Measurements from ENCODE around the gene TRPM2.

Gene TRPM2

DNA sequence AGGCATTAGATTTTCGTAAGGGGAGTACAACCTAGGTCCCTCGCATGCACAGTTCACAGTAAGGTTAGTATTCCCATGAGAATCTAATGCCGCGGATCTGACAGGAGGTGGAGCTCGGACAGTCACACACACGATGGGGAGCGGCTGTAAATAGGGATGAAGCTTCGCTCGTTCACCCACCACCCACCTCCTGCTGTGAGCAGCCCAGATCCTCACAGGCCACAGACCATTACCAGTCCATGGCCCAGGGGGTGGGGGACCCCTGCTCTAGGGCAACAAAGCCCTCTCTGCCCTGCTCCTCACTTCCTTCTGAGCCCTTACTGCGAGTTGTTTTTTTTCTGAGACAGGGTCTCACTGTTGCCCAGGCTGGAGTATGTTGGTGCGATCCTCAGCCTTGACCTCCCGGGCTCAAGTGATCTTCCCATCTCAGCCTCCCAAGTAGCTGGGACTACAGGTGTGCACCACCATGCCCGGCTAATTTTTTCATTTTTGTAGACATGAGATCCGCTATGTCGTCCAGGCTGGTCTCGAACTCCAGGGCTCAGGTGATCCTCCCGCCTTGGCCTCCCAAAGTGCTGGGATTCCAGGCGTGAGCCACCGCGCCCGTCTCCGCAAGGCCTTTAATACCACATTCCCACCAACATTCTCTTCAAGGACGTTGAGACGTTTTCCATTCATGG lies 21.3 kb downstream of the TRPM2 start:
- no peak for DNase-seq (ENCODE audit: low read depth in 2 of 2, low spot score in 1 of 2)

- no peak for DNase-seq (ENCODE audit: low read depth in 2 of 2, low spot score in 1 of 2)
Measured at GRCh38 chr21:44375281-44375651, 21.8 kb downstream of the TRPM2 start.

DNA sequence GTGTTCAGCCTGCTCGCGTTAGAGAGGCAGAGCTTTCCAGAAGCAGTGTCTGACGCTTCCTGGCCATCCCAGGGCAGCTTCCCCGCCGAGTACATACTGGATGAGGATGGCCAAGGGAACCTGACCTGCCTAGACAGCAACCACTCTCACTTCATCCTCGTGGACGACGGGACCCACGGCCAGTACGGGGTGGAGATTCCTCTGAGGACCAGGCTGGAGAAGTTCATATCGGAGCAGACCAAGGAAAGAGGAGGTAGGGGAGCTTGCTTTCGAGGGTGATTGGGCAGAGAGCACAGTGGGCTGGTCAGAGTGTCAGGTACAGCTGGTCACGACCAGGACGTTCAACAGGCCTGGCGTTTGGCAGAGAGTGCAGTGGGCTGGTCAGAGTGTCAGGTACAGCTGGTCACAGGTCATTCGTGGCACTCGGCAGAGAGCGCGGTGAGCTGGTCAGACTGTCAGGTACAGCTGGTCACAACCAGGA lies 22.4 kb downstream of the TRPM2 start:
- no peak for DNase-seq (ENCODE audit: low read depth in 2 of 2, low spot score in 1 of 2)

GRCh38 chr21:44376606-44377005 lies 23.2 kb downstream of the TRPM2 start:
- no peak for DNase-seq (ENCODE audit: low read depth in 2 of 2, low spot score in 1 of 2)

- DNase-seq (ENCODE audit: low read depth in 2 of 2, low spot score in 1 of 2), result no peak
Measured at GRCh38 chr21:44377201-44377921, 23.9 kb downstream of the TRPM2 start.

GRCh38 chr21:44377922-44378645 lies 24.7 kb downstream of the TRPM2 start:
- no peak for DNase-seq (ENCODE audit: low read depth in 2 of 2, low spot score in 1 of 2)

- DNase-seq (ENCODE audit: low read depth in 2 of 2, low spot score in 1 of 2), result no peak
Measured at GRCh38 chr21:44378646-44379514, 25.5 kb downstream of the TRPM2 start.

- no peak for DNase-seq (ENCODE audit: low read depth in 2 of 2, low spot score in 1 of 2)
Measured at GRCh38 chr21:44379515-44379848, 26.1 kb downstream of the TRPM2 start.

DNA sequence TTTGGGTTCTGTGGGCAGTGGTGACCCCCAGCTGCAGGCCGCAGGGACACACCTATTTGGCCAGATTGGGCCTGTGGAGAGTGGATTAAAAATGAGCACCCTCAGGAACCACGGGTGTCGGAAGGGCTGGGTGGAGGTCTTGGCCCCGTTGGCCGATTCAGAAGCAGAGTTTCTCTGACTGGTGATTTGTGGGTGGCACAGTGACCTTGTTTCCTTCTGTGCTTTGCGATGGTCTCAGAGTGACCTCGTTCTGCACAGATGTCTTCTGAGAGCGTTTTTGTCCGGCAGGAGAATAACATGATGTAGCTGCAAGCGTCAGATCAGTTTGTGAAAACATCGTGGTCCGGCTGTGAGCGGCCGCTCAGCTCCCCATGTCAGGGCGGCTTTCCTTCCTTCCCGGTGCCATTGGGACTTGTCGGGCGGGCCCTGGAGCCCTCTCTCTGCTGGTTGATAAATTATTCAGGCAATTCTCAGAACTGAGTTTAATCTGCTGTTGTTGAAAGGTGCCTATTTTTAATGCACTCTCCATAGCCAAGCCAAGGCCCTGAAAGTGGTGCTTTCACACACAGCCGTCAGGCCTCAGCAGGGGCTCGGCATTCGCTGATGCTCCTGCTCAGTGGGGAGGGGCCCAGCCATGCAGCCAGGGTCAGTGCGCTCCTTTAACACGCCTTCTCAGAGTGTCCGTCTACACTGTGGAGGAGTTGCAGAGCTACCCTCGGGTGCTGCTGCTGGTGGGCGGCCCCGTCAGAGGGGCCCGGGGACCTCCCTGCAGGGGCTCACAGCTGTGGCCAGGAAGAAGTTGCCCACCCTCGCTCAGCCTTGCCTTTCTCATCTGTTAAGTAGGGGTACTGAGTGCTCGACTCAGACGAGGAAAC lies 26.8 kb downstream of the TRPM2 start:
- no peak for DNase-seq (ENCODE audit: low read depth in 2 of 2, low spot score in 1 of 2)

DNA sequence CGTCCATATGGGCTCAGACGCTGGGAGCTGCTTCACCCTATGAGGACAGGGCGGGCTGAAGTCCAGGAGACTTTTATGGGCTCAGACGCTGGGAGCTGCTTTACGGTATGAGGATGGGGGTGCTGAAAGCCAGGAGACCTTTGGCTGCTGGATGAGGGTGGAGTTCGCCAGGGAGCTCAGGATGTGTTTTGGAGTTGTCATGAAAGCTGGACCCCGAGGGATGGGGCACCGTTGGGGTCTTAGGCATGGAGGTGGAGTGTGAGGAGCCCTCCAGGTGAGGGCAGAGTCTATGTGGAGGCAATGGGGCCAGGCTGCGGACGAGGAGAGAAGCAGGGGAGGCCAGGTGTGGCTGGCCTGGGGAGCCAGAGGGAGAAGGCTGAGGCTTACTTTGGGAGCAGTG lies 27.5 kb downstream of the TRPM2 start:
- DNase-seq (ENCODE audit: low read depth in 2 of 2, low spot score in 1 of 2), result no peak

DNA sequence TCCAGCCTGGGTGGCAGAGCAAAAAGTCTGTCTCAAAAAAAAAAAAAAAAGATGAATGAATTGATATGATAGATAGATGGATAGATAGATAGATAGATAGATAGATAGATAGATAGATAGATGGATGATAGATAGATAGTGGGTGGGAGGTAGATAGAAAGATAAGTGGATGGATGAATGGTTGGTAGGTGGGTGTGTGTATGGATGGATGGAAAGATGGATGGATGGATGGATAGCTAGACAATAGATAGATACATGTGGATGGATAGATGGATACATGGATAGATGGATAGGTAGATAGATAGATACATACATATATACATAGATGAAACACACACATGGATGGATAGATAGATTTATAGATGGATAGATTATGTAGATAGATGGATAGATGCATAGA lies 28.5 kb downstream of the TRPM2 start:
- no peak for DNase-seq (ENCODE audit: low read depth in 2 of 2, low spot score in 1 of 2)

- no peak for DNase-seq (ENCODE audit: low read depth in 2 of 2, low spot score in 1 of 2)
Measured at GRCh38 chr21:44382536-44382935, 29.1 kb downstream of the TRPM2 start.

DNA sequence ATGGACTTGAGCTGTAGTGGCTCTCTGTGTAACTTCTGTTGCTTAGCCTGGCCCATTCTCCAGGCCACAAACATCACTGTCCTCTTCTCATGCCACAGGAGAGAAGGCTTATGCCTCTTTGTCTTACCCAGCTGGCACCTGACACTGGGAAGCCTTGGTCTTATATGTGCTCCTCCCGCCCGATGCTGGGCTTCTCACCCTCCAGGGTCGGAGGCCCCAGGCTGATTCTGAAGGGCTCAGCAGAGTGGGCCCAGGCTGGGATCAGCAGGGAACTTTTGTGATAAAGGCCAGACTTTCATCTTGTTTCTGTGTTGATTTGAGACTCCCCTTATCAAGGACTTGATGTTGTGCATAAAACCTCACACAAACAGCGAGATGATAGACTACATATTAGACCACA lies 29.8 kb downstream of the TRPM2 start:
- DNase-seq (ENCODE audit: low read depth in 2 of 2, low spot score in 1 of 2), result no peak

GRCh38 chr21:44384968-44385367 lies 31.5 kb downstream of the TRPM2 start:
- DNase-seq (ENCODE audit: low read depth in 2 of 2, low spot score in 1 of 2), result no peak

DNA sequence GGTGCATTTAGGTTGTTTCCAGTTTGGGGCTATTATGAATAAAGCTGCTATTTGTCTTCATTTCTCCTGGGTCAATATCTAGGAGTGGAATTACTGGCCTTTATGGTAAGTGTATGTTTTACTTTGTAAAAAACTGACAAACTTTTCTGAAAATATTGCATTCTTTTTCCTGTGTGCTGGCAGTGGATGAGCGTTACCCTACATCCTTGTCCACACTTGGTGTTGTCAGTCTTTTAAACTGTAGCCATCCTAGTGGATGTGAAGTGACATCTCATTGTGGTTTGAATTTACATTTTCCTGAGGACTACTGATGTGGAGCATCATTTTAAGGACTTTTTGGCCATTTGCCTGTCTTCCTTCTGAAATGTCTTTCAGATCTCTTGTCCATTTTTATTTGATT lies 35.9 kb downstream of the TRPM2 start:
- DNase-seq (ENCODE audit: low read depth in 2 of 2, low spot score in 1 of 2), result no peak

- no peak for DNase-seq (ENCODE audit: low read depth in 2 of 2, low spot score in 1 of 2)
Measured at GRCh38 chr21:44390886-44391285, 37.5 kb downstream of the TRPM2 start.

- no peak for DNase-seq (ENCODE audit: low read depth in 2 of 2, low spot score in 1 of 2)
Measured at GRCh38 chr21:44391345-44392091, 38.1 kb downstream of the TRPM2 start.

DNA sequence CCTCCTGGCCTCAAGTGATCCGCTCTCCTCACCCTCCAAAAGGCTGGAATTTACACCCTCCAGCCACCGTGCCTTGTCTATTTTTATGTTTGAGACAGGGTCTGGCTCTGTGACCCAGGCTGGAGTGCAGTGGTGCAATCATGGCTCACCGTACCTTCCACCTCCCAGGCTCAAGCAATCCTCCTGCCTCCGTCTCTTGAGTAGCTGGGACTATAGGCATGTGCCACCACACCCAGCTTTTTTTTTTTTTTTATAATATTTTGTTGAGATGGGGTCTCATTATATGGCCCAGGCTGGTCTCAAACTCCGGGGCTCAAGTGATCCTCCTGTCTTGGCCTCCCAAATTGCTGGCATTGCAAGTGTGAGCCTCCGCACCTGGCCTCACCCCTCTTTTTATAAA lies 38.8 kb downstream of the TRPM2 start:
- DNase-seq (ENCODE audit: low read depth in 2 of 2, low spot score in 1 of 2), result no peak

DNA sequence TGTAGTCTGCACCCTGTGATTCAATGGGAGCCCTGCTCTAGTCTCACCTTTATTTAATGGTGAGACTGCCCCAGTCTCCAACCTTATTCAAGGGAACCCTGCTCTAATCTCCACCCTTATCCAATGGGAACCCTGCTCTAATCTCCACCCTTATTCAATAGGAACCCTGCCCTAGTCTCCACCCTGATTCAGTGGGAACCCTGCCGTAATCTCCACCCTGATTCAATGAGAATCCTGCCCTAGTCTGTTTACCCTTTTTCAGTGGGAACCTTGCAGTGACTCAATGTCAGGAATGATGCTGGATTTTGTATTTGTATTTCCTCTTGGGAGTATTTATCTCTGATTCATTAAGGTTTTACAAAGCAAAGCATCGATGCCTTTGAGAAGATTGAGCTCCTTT lies 39.5 kb downstream of the TRPM2 start:
- no peak for DNase-seq (ENCODE audit: low read depth in 2 of 2, low spot score in 1 of 2)

DNA sequence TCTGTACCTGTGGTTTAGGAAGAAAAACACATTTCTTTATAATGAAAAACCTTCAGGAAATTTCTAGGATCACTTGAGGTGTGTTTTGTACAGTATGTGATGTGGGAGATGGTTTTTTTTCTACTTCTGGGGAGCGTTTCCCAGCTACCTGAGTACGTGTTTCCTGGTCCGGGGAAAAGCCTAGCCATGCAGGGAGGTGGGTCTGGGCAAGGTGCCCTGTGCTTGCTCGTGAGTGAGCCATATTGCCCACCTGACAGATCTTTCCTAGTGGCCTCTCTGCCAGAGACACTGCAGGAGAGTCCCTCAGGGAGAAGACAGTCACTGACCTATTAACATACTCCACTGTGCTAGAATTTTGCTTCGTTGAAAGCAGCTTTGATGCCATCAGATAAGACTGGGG lies 41.3 kb downstream of the TRPM2 start:
- DNase-seq (ENCODE audit: low read depth in 2 of 2, low spot score in 1 of 2), result no peak
